GM15510 (cell line): ENCODE measurements around the gene SYNE3.

Experiments used
- POLR2A ChIP-seq: IDR thresholded peaks from 3 replicates; pipeline ENCODE4 v1.6.1; 2011; ENCODE audit warnings: borderline replicate concordance; ENCODE audit not compliant: insufficient read length; ENCODE audit errors: extremely low read depth

The SYNE3 gene

GRCh38 chr14:95547626-95548327 is 31.3 kb upstream of the SYNE3 start:
- no peak for TF ChIP-seq POLR2A

GRCh38 chr14:95547272-95547625 is 30.8 kb upstream of the SYNE3 start:
- TF ChIP-seq POLR2A = no peak

GRCh38 chr14:95545515-95546168 is 29.2 kb upstream of the SYNE3 start:
- no peak for TF ChIP-seq POLR2A

GRCh38 chr14:95544588-95544987 is 28.1 kb upstream of the SYNE3 start:
- TF ChIP-seq POLR2A = no peak

GRCh38 chr14:95543021-95543420 is 26.6 kb upstream of the SYNE3 start:
- TF ChIP-seq POLR2A = no peak

GRCh38 chr14:95541932-95542930 is 25.8 kb upstream of the SYNE3 start:
- no peak for TF ChIP-seq POLR2A

GRCh38 chr14:95541346-95541745 is 24.9 kb upstream of the SYNE3 start:
- no peak for TF ChIP-seq POLR2A

- TF ChIP-seq POLR2A = no peak
These were observed 23.9 kb upstream of the SYNE3 start for GRCh38 chr14:95540236-95540855.

- TF ChIP-seq POLR2A = no peak
These were observed 22.5 kb upstream of the SYNE3 start for GRCh38 chr14:95538801-95539509.

- no peak for TF ChIP-seq POLR2A
These were observed 21.0 kb upstream of the SYNE3 start for GRCh38 chr14:95537298-95538089.

GRCh38 chr14:95536671-95537070 is 20.2 kb upstream of the SYNE3 start:
- no peak for TF ChIP-seq POLR2A

- TF ChIP-seq POLR2A = no peak
These were observed 19.7 kb upstream of the SYNE3 start for GRCh38 chr14:95536036-95536593.
